BLaER1 treated with 17β-estradiol and CSF1 and Interleukin-3, amounts not matched to agents 10 nM and 100 nM (cell line): Measurements from ENCODE around the gene HSPA12B.

Source experiments
- H3K27ac ChIP-seq, 11 experiments: shearing (Covaris generic); formaldehyde crosslinking; 2 replicates each; pipeline ENCODE4 v1.8.1; 2022
- H3K27me3 ChIP-seq, 11 experiments: shearing (Covaris generic); formaldehyde crosslinking; 2 replicates each; pipeline ENCODE4 v1.8.1; 2022
- H3K36me3 ChIP-seq, 11 experiments: shearing (Covaris generic); formaldehyde crosslinking; 2 replicates each; pipeline ENCODE4 v1.8.1; 2022
- H3K4me1 ChIP-seq, 10 experiments: shearing (Covaris generic); formaldehyde crosslinking; 2 replicates each; pipeline ENCODE4 v1.8.1; 2022
- H3K4me2 ChIP-seq, 11 experiments: shearing (Covaris generic); formaldehyde crosslinking; 2 replicates each; pipeline ENCODE4 v1.8.1; 2022
- H3K4me3 ChIP-seq, 10 experiments: shearing (Covaris generic); formaldehyde crosslinking; 2 replicates each; pipeline ENCODE4 v1.8.1; 2022
- H3K9ac ChIP-seq, 11 experiments: shearing (Covaris generic); formaldehyde crosslinking; 2 replicates each; pipeline ENCODE4 v1.8.1; 2022
- H3K9me3 ChIP-seq, 11 experiments: shearing (Covaris generic); formaldehyde crosslinking; replicated peaks in 1 of 11; 2 replicates each; pipeline ENCODE4 v1.8.1; 2022
- H4K20me1 ChIP-seq, 11 experiments: shearing (Covaris generic); formaldehyde crosslinking; 2 replicates each; pipeline ENCODE4 v1.8.1; 2022
- Cebpa-rat ChIP-seq, 11 experiments: shearing (Covaris generic); IDR thresholded peaks; 2 replicates each; pipeline ENCODE4 v1.8.1; 2022

HSPA12B gene

DNA sequence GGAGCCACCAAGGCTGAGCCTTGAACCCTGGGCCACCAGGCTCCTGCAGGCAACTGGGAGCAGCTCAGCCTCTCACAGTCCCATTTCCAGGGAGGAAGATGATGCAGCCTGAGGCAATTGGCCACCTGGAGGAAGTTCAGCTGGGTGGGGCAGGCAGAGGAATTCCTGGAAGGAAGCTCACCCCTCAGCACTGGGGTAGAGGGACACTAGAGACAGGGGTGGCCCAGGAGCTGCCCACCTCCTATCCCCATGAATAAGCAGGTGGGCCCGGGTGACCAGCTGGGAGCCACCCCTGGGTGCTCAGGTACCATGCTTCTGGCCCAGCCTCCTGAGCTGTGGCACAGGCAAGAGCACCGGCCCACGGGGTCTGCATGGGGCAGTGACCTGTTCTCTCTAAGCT lies 3.6 kb upstream of the HSPA12B start:
- Histone ChIP-seq H3K9ac (no peak overlapping the region), H3K27me3 (peaks cover 23 to 34% (median 30%) of the 10 kb centered on the region in 11 experiments), H4K20me1 (no peaks in the 10 kb centered on the region), H3K4me1 (peaks cover 27 to 66% (median 47%) of the 10 kb centered on the region in 10 experiments), H3K4me3 (no peak overlapping the region), H3K4me2 (peak overlapping the region; percentile 11 to 84 (median 47); a peak in 16 of 22 replicates), H3K9me3 (no peaks in the 10 kb centered on the region), H3K27ac (no peak overlapping the region), H3K36me3 (no peaks in the 10 kb centered on the region)
- no peak for TF ChIP-seq Cebpa-rat (IDR thresholded peaks at IDR 0.05)

- H3K4me1 ChIP-seq: peaks cover 27 to 70% (median 44%) of the 10 kb centered on the region in 10 experiments
- H3K9me3 ChIP-seq: no peaks in the 10 kb centered on the region
- peak overlapping the region in 6 of 11 experiments; percentile 41 to 84 (median 72); a peak in 10 of 22 replicates for H3K4me2 ChIP-seq
- no peak overlapping the region for H3K9ac ChIP-seq
- no peaks in the 10 kb centered on the region for H3K36me3 ChIP-seq
- H3K27ac ChIP-seq: no peak overlapping the region
- TF ChIP-seq Cebpa-rat (IDR thresholded peaks at IDR 0.05): no peak
- no peaks in the 10 kb centered on the region for H4K20me1 ChIP-seq
- no peak overlapping the region for H3K4me3 ChIP-seq
- H3K27me3 ChIP-seq: peaks cover 25 to 37% (median 31%) of the 10 kb centered on the region in 11 experiments
Measured at GRCh38 chr20:3729378-3729777, 3.1 kb upstream of the HSPA12B start.

DNA sequence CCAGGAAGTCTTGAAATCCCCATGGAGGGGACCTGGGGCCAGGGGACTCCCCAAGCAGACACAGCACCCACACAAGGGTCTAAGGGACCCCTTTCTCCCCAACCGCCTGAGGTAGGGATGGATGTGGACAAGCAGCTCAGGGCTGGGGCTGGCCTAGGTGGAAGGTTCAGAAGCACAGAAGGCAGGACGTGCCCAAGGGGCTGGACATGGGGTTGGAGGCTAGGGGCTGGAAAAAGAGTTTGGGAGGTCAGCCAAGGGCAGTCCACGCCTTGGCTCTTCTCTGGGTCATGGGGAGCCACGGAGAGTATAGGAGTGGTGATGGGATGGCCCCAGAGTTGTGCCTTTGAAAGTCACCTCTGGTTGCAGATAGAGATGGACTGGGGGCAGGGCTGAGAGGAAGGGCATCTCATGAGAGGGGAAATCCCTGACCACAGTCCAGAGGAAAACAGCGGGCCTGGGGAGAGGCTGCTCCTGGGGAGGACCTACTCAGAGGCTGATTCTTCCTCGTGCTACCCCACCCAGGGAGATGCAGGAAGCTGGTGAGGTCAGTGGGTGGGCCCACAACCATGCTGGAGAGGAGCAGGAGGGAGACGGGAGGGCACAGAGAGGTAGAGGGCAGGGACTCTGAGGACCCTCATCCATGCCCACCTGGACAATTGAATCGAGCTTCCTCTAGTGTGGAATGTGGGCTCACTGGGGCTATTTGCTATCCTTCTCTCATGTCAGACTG lies 2.5 kb upstream of the HSPA12B start:
- Histone ChIP-seq H3K4me1 (peaks cover 27 to 72% (median 43%) of the 10 kb centered on the region in 10 experiments), H3K4me2 (peak overlapping the region; percentile 10 to 84 (median 46); a peak in 21 of 22 replicates), H3K4me3 (no peak overlapping the region), H3K27ac (no peak overlapping the region), H3K9ac (no peak overlapping the region), H3K27me3 (peaks cover 25 to 40% (median 31%) of the 10 kb centered on the region in 11 experiments), H3K9me3 (no peaks in the 10 kb centered on the region), H3K36me3 (no peaks in the 10 kb centered on the region), H4K20me1 (no peaks in the 10 kb centered on the region)
- no peak for TF ChIP-seq Cebpa-rat (IDR thresholded peaks at IDR 0.05)

DNA sequence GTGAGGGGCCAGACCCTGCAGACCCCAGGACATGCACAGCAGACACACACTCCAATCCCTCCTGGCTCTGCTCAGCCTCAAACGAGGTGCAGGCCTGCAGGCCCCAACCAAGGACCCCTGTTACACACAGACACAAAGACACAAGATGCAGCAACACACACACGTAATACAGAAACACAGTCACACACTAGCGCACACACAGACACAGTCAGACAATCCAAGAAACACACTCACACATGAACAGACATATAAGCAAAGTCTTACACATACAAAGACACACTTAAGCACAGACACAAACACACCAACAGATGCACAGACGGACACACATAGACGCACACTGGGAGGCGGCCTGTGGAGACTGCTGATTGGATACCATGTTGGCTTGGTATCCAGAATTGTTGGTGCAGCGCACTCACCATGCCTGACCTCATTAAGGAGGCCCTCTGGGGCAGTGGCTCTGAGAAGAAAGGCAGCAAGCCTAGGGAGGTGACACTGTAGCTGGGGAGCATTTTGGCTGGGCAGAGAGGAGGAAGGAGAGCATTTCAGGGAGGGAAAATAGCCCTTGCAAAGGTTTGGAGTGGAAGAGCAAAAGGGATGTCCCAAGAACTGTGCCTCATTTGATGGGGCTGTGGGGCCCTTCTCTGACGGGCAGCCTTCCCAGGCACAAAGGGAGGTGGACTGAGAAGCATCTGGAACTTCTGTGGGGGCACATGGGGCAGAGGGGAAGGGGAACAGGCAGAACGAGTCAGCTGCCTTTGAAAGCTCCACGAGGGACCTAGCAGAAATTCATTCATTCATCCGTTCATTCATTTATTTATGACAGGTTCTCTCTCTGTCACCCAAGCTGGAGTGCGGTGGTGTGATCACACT lies 1.4 kb upstream of the HSPA12B start:
- H3K27me3 ChIP-seq: peaks cover 25 to 40% (median 31%) of the 10 kb centered on the region in 11 experiments
- H3K9me3 ChIP-seq: no peaks in the 10 kb centered on the region
- H3K36me3 ChIP-seq: no peaks in the 10 kb centered on the region
- no peak overlapping the region for H3K4me3 ChIP-seq
- no peaks in the 10 kb centered on the region for H4K20me1 ChIP-seq
- no peak for TF ChIP-seq Cebpa-rat (IDR thresholded peaks at IDR 0.05)
- no peak overlapping the region for H3K27ac ChIP-seq
- peaks cover 27 to 72% (median 43%) of the 10 kb centered on the region in 10 experiments for H3K4me1 ChIP-seq
- H3K9ac ChIP-seq: 0 out of 22 replicates have a peak overlapping the region, but pooled peaks of 1 of the 11 experiments have one; percentile 24
- H3K4me2 ChIP-seq: peak overlapping the region in 10 of 11 experiments; percentile 10 to 84 (median 55); a peak in 17 of 22 replicates

DNA sequence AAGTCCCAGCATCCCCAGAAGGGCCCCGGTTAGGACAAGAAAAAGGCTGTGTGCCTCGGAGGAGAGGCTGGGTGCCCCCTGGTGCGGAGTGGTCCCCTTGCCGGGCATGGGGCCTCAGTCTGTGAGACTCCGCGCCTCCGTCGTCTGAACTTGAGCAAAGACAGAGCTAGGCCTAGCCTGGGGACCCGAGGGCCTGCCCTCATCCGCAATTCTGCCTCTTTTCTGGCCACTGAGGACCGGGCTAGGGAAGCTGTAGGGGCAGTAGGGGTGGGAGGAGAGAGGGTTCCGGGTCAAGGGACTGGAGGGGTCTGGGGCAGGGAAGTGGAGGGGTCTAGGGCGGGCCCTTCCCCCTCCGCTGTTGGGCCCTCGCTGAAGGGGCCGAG lies 550 bp upstream of the HSPA12B start:
- Histone ChIP-seq H3K4me3 (no peak overlapping the region), H3K36me3 (no peaks in the 10 kb centered on the region), H3K9ac (0 out of 22 replicates have a peak overlapping the region, but pooled peaks of 2 of the 11 experiments have one; percentile 33 to 39), H3K4me1 (peaks cover 27 to 72% (median 43%) of the 10 kb centered on the region in 10 experiments), H3K4me2 (peak overlapping the region in 9 of 11 experiments; percentile 14 to 84 (median 61); a peak in 6 of 22 replicates), H3K9me3 (no peaks in the 10 kb centered on the region), H4K20me1 (no peaks in the 10 kb centered on the region), H3K27ac (no peak overlapping the region), H3K27me3 (peaks cover 25 to 40% (median 31%) of the 10 kb centered on the region in 11 experiments)
- no peak for TF ChIP-seq Cebpa-rat (IDR thresholded peaks at IDR 0.05)

DNA sequence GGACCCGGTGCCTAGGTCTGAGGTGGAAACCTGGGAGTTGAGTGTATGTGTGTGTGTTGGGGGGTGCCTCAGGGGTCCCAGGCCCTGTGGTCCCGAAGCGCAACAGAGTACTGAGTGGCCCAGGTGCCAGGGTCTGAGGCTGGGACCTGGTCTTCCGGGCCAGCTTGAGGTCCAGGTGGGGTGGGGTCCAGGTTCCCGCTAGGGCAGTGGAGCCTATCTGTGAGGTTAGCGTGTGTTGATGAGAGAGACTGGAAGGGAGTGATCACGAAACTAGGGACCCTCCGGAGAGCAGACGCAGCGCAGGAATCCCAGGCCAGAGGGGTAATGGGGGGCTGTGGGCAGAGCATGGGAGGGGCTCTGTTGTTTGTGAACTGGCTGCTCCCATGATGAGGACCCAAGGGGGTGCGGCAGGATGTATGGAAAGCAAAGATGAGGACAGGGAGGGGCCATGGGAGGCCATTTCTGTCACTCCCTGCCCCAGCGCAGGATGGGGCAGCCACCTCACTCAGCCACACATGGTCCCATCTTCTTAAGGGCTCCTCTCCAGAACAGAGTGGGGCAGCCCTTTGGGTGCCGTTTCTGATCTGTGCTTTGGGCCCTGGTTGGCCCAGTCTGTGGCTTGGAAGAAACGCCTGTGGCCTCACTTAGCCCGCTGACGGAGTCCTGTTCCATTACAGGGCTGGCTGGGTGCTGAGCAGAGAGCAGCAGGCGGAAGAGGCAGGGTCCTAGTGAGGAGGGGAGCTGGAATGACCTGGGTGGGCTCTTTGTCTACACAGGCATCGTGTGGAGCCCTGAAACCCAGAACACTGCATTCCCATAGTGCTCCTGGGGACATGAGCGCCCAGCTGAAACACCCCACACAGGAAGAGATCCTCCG lies 872 bp downstream of the HSPA12B start:
- no peak for TF ChIP-seq Cebpa-rat (IDR thresholded peaks at IDR 0.05)
- H3K4me3 ChIP-seq: no peak overlapping the region; a peak in 1 of 20 replicates
- H3K9me3 ChIP-seq: no peaks in the 10 kb centered on the region
- H3K9ac ChIP-seq: peak overlapping the region in 2 of 11 experiments; percentile 39 to 44; a peak in 2 of 22 replicates
- H3K27me3 ChIP-seq: peaks cover 25 to 40% (median 31%) of the 10 kb centered on the region in 11 experiments
- no peaks in the 10 kb centered on the region for H4K20me1 ChIP-seq
- no peak overlapping the region for H3K27ac ChIP-seq
- H3K36me3 ChIP-seq: no peaks in the 10 kb centered on the region
- peak overlapping the region; percentile 19 to 84 (median 61); a peak in 21 of 22 replicates for H3K4me2 ChIP-seq
- peaks cover 19 to 58% (median 35%) of the 10 kb centered on the region in 10 experiments; a peak in 19 of 20 replicates for H3K4me1 ChIP-seq

DNA sequence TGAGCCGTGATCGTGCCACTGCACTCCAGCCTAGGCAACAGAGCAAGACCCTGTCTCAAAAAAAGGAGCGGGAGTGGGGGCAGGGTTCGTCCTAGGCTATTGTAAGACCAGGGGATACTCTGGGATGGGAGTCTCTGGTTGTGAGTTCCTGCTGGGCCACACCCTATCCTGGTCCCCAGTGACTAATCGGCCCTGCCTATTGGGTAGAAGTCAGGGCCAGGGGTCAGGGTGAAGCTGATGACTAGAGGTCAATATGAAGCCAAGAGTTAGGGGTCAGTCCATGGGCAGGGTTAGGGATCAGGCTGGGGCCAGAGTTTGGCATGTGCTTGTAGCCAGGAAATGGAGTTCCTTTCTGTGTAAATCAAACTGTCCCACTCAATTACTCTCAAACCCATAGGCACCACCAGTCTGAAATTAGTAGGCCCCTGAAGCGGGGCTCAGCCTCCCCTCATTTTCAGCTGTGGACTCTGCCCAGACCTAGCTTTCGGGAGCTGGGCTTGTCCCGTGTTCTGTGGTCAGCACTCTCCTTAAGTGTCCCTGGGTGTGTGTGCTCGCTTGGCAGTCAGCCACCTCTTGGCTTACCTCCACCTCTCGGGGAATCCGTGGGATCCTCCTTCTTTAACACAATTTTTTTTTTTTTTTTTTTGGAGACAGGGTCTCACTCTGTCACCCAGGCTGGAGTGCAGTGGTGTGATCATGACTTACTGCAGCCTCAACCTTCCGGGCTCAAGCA lies 1.8 kb downstream of the HSPA12B start:
- Histone ChIP-seq H3K9ac (no peak overlapping the region), H3K36me3 (no peaks in the 10 kb centered on the region), H3K27ac (no peak overlapping the region), H4K20me1 (no peaks in the 10 kb centered on the region), H3K27me3 (peaks cover 25 to 40% (median 31%) of the 10 kb centered on the region in 11 experiments), H3K4me3 (no peak overlapping the region), H3K4me2 (peak overlapping the region in 3 of 11 experiments; percentile 45 to 65 (median 64); a peak in 7 of 22 replicates), H3K4me1 (peaks cover 11 to 49% (median 29%) of the 10 kb centered on the region in 10 experiments; a peak in 19 of 20 replicates), H3K9me3 (no peaks in the 10 kb centered on the region)
- TF ChIP-seq Cebpa-rat (IDR thresholded peaks at IDR 0.05): no peak

GRCh38 chr20:3735768-3736167 lies 3.3 kb downstream of the HSPA12B start:
- H3K4me1 ChIP-seq: peaks cover 0 to 39% (median 20%) of the 10 kb centered on the region in 10 experiments; a peak in 18 of 20 replicates
- no peak overlapping the region for H3K4me3 ChIP-seq
- no peak overlapping the region for H3K4me2 ChIP-seq
- TF ChIP-seq Cebpa-rat (IDR thresholded peaks at IDR 0.05): no peak
- H3K9me3 ChIP-seq: no peaks in the 10 kb centered on the region
- H4K20me1 ChIP-seq: no peaks in the 10 kb centered on the region
- H3K27me3 ChIP-seq: peaks cover 25 to 40% (median 31%) of the 10 kb centered on the region in 11 experiments
- no peak overlapping the region for H3K9ac ChIP-seq
- no peaks in the 10 kb centered on the region for H3K36me3 ChIP-seq
- no peak overlapping the region for H3K27ac ChIP-seq
